Osteocyte (in vitro differentiated cells): ENCODE results near the gene IFT25. TPM values are rescaled to one million over a fixed set of nuclear protein-coding genes. Genes with fewer than 3 reads are reported as not detected.
A peak's percentile ranks its signal among the peaks of the same experiment; 100 is the strongest.

ENCODE experiments used
- DNase-seq: peaks from one replicate; pipeline ENCODE4 v3.0.0; 2021; ENCODE audit warnings: mixed read lengths; ENCODE audit not compliant: unreplicated experiment; ENCODE audit errors: extremely low spot score
- H3K27ac Mint-ChIP-seq: one replicate; pipeline ENCODE4 v1.8.0; 2021; ENCODE audit warnings: mild to moderate bottlenecking, mixed read lengths; ENCODE audit not compliant: unreplicated experiment
- H3K27me3 Mint-ChIP-seq: one replicate; pipeline ENCODE4 v1.8.0; 2021; ENCODE audit warnings: mixed read lengths; ENCODE audit not compliant: unreplicated experiment
- H3K36me3 Mint-ChIP-seq: one replicate; pipeline ENCODE4 v1.8.0; 2021; ENCODE audit warnings: mixed read lengths; ENCODE audit not compliant: unreplicated experiment
- H3K4me1 Mint-ChIP-seq: one replicate; pipeline ENCODE4 v1.8.0; 2021; ENCODE audit warnings: mixed read lengths; ENCODE audit not compliant: unreplicated experiment
- H3K4me3 Mint-ChIP-seq: one replicate; pipeline ENCODE4 v1.8.0; 2021; ENCODE audit warnings: mild to moderate bottlenecking, moderate library complexity, mixed read lengths; ENCODE audit not compliant: unreplicated experiment
- H3K9me3 Mint-ChIP-seq: one replicate; pipeline ENCODE4 v1.8.0; 2021; ENCODE audit warnings: mixed read lengths; ENCODE audit not compliant: unreplicated experiment
- total RNA-seq: library from RNA; stranded (reverse); gene quantifications from 2 replicates; pipeline ENCODE4 v1.2.1, GENCODE V29; 2021
- TF ChIP-seq, protein P1 (sequence below): fragments of 200-600 bp; sonication (generic); IDR thresholded peaks from 2 replicates; pipeline ENCODE4 v1.5.0; 2021; ENCODE audit warnings: antibody characterized with exemption, mild to moderate bottlenecking, moderate library complexity

IFT25 gene
- total RNA-seq, 1 donor from 2014 or later, result 29.2 TPM

DNA sequence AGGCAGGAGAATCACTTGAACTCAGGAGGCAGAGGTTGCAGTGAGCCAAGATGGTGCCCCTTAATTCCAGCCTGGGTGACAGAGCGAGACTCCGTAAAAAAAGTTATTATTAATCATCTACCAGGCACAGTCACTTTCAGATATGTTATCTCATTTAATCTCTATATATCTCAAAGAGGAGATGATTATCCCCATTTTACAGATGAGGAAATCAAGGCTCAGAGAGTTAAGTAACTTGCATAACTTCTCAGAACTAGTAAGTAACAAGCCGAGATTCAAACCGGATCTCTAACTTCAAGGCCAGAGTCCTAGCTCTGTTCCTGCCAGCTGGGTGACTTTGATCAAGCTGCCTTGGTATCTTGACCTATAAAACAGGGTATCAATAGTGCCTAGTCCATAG, 34.1 kb downstream of the IFT25 start:
- H3K36me3 Mint-ChIP-seq, result peaks cover 6% of the 10 kb centered on the region
- no peak overlapping the region for H3K27ac Mint-ChIP-seq
- no peak overlapping the region for H3K4me3 Mint-ChIP-seq
- no peak for DNase-seq
- H3K4me1 Mint-ChIP-seq, result no peaks in the 10 kb centered on the region
- no peaks in the 10 kb centered on the region for H3K27me3 Mint-ChIP-seq
- H3K9me3 Mint-ChIP-seq, result no peaks in the 10 kb centered on the region
- TF ChIP-seq, protein P1, sequence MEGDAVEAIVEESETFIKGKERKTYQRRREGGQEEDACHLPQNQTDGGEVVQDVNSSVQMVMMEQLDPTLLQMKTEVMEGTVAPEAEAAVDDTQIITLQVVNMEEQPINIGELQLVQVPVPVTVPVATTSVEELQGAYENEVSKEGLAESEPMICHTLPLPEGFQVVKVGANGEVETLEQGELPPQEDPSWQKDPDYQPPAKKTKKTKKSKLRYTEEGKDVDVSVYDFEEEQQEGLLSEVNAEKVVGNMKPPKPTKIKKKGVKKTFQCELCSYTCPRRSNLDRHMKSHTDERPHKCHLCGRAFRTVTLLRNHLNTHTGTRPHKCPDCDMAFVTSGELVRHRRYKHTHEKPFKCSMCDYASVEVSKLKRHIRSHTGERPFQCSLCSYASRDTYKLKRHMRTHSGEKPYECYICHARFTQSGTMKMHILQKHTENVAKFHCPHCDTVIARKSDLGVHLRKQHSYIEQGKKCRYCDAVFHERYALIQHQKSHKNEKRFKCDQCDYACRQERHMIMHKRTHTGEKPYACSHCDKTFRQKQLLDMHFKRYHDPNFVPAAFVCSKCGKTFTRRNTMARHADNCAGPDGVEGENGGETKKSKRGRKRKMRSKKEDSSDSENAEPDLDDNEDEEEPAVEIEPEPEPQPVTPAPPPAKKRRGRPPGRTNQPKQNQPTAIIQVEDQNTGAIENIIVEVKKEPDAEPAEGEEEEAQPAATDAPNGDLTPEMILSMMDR, result no peak

DNA sequence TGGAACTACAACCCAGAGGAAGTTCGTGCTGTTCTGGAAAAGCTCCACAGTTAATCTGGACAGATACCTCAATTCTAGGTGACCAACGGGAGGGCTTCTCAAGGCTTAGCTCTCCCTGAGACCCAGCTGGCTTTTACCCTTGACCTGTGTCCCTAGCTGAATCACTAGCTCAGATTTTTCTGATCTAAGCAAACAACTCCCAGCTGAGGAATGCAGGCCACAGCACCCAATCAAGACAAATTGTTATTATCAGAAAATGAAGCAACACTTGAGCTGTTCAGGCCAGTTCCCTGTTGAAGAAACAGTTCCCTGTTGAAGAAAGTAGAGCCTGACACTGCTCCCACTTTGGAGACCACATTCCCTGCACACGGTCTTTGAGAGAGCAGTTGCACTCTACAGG, 35.6 kb downstream of the IFT25 start:
- H3K4me1 Mint-ChIP-seq, result no peaks in the 10 kb centered on the region
- H3K27ac Mint-ChIP-seq, result no peak overlapping the region
- no peak overlapping the region for H3K4me3 Mint-ChIP-seq
- H3K9me3 Mint-ChIP-seq, result no peaks in the 10 kb centered on the region
- TF ChIP-seq, protein P1, result no peak
- no peaks in the 10 kb centered on the region for H3K27me3 Mint-ChIP-seq
- no peak for DNase-seq
- peaks cover 4% of the 10 kb centered on the region for H3K36me3 Mint-ChIP-seq

DNA sequence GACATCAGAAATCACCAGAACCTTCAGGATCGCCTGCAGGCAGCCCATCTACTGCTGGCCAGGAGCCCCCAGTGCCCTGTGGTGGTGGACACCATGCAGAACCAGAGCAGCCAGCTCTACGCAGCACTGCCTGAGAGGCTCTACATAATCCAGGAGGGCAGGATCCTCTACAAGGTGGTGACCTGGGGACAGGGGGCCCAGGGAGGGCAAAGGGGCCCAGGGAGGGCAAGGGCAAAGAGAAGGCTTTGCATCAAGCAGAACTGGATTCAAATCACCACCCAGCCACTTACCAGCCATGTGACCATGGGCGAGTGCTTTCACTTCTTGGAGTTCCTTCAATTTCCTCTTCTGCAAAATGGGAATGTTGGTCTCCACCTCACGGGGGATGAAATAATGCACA, 39.4 kb downstream of the IFT25 start:
- no peaks in the 10 kb centered on the region for H3K36me3 Mint-ChIP-seq
- no peak overlapping the region for H3K4me3 Mint-ChIP-seq
- no peak for DNase-seq
- H3K27ac Mint-ChIP-seq, result no peak overlapping the region
- peaks cover 18% of the 10 kb centered on the region for H3K4me1 Mint-ChIP-seq
- TF ChIP-seq, protein P1, result no peak
- H3K27me3 Mint-ChIP-seq, result no peaks in the 10 kb centered on the region
- H3K9me3 Mint-ChIP-seq, result no peaks in the 10 kb centered on the region

DNA sequence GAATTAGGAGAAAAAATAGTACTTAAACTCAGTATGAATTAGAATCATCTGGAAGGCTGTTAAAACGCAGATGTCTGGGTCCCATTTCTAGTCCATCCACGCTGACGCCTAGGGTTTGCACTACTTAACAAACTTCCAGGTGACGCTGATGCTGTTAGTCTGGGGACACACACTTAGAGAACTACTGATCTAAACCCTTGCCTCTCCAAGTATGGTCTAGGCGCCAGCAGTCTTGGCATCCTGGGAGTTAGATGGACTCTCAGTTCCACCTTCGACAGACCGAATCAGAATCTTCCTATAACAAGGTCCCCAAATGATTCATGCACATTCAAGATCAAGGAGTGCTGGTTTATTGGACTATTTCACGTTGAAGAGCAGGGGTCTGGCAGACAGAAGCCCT, 40.0 kb downstream of the IFT25 start:
- Mint-ChIP-seq H3K4me3 (no peak overlapping the region), H3K9me3 (no peaks in the 10 kb centered on the region), H3K27me3 (no peaks in the 10 kb centered on the region), H3K4me1 (peaks cover 18% of the 10 kb centered on the region), H3K36me3 (no peaks in the 10 kb centered on the region), H3K27ac (no peak overlapping the region)
- TF ChIP-seq, protein P1, result no peak
- DNase-seq, result no peak

DNA sequence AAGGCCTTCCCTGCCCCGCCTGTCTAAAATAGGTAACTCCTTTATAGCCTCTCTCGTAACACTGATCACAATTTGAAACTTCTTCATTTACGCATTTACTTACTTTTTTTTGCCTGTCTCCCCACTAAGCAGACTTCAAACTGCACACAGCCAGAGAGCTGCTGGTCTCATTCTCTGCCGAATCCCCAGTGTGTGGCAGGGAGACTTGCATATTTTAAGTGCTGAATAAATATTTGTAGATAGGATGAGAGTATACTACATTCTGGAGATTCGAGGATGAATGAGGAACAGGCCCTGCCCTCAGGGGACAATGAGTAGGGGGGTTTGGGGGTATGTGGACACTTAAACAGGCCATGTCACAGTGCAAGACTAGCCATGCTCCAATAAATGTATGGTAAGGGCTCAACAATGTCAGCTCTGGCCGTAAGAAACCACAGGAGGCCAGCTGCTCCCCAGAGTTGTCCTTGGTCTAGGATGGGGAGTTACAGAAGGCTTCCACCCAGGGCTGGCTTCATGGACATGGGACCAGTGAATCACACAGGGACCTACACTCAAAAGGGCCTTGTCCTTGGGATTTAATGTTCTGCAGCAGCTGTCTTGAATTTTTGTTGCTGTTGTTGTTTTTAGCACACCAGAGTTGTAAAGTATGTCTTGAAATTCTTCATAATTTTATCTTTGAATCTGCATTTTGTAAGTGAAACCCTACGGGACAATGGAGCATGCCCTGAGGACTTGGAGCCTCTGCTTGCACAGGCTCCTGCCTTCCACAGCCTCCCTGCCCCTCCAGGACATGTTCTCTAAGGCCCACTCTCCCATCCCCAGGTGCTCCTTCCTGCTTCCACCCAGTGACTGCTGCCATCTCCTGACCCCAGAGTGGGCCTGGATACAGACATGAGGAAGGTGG, 43.0 kb downstream of the IFT25 start:
- Mint-ChIP-seq H3K9me3 (no peaks in the 10 kb centered on the region), H3K4me3 (no peak overlapping the region), H3K36me3 (no peaks in the 10 kb centered on the region), H3K4me1 (peaks cover 25% of the 10 kb centered on the region), H3K27ac (peak overlapping the region; percentile 27), H3K27me3 (no peaks in the 10 kb centered on the region)
- TF ChIP-seq, protein P1, result no peak
- DNase-seq, result no peak
